Activated CD4-positive, alpha-beta T cell treated with anti-CD3 and anti-CD28 coated beads, Interleukin-2, amount 50 U/mL, for 16 hours (primary cell): ENCODE measurements around the gene MACO1.
"Not testable (repeated sequence)": the region's sequence is repeated elsewhere in the genome, so short reads cannot be mapped to it uniquely, and the experiment has no call there.

Experiments
- DNase-seq: peaks from one replicate; pipeline ENCODE4 v3.0.0-alpha.2; 2020

The MACO1 gene

DNA sequence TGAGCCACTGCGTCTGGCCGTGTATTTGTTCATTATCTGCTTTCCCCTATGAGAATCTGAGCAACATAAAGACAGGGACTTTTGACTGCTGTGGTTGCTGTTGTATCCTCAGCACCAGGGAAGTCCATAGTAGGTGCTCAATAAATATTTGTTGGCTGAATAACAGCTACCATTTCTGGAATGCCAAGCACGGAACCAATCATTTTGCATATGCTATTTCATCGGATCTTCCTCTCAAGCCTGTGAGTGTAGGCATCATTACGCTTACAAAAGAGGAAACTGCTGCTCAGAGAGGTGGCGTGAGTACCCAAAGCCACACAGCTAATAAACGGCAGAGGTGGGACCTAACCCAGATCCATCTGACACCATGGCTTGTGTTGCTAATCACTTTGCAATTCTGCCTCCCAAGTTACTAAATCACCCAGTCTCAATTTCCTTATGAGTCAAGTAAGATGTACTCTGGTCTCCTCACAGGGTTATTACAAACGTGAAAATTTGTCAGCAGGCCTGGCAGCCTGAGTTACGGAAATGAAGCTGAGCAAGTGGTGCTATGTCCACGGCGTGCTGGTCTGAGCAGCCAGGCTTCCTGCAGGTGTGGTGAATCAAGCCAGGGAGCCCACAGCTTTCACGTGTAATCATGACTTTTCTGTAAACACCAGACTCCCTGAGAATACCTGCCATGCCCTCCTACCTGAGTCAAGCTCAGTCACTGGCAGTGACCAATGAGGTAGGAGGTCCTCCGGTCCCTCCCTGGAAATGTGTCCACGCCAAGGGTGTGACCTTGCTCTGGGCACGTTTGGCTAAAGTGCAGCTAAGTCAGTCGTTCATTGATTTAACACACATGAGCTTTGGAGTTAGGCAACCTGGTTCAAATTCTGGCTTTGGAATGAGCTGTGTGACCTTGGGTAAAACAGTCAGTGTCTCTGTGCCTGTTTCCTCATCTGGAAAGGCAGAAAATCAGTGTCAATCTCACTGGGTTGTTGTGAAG, 5.3 kb upstream of the MACO1 start:
- DNase-seq, result no peak

DNA sequence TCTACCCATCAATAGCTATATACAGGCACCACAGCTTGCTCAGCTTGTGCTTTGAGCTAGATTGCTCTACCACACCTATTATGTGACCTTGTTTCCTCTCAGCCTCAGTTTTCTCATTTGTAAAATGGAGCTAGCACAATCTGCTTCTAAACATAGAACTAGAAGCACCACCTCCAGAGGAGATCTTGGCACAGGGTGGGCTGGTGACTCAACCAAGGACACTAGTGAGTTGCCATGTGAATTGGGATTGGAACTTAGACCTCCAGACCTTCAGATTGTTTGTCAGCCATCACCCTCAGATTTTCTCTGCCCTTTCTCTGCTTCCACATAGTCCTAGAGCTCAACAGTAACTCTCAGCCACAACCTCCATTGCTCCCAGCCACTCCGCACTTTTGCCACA, 3.0 kb upstream of the MACO1 start:
- no peak for DNase-seq

DNA sequence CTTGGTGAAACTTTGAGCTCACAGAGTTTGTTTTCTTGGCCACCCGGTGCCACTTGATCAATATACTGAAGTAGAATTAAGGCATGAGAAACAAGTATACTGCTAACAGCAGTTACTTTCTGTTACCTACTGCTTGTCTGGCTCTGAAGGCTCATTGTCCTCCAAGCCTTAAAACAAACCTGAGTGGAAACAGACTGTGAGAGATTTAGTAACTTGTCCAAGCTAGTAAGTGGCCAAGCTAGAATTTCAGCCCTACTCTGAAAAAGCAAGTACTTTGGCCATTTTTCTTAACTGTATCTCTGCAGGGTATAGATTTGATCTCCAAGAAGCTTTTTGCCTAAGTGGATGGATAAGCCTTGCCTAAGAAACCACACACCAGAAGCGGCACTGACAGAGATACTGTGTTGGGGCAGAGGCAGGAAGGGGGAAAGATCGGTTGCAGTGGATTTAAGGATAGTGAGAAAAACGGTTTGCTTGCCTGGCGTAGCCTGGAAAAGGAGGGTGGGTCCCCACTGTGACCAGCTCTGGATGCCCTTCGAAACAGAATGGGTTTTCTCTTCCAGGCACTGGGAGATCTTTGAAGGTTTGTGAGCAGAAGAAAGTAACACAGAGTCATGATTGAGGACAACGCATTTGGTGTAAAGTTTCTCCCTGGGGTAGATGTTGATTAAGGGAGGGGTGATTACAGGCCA, 2.1 kb upstream of the MACO1 start:
- DNase-seq, result no peak

DNA sequence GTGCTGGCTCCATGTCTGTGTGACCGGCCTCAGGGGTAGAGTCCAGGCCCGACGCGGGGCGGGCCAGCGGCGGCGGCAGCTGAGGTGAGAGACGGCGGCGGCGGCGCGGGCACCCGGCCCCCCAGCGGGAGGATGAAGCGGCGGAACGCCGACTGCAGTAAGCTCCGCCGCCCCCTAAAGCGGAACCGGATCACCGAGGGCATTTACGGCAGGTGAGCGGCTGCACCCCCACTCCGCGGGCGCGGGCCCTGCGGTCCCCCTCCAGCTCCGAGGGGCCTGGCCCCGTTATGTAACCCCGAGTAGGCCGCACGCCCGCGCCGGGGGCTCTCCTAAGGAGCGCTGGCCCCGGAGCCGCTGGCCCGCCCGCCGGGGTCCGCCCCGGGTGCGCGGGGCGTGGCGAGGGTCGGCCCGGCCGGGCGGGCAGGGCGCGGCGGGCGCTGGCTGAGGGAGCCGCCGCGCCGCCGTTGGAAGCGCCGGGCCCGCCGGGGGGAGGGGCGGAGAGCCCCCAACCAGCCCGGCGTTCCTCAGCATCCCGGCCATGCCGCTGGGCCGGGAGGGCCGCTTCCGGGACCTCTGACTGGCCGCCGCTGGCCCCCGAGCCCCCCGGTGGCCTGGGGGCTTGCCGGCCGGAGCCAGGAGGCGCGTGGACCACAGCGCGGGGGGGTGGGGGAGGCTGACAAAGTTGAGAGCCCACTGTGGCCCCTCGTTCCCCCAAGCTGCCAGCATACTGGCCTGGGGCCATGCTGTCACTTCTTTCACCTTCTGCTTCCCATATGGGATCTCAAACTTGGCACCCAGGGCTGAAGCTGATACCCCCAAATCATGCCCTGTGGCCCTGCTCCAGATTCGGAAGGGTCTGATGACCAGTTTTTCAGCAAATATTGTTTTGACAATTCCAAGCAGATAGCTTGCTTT, 527 bp downstream of the MACO1 start:
- no peak for DNase-seq

DNA sequence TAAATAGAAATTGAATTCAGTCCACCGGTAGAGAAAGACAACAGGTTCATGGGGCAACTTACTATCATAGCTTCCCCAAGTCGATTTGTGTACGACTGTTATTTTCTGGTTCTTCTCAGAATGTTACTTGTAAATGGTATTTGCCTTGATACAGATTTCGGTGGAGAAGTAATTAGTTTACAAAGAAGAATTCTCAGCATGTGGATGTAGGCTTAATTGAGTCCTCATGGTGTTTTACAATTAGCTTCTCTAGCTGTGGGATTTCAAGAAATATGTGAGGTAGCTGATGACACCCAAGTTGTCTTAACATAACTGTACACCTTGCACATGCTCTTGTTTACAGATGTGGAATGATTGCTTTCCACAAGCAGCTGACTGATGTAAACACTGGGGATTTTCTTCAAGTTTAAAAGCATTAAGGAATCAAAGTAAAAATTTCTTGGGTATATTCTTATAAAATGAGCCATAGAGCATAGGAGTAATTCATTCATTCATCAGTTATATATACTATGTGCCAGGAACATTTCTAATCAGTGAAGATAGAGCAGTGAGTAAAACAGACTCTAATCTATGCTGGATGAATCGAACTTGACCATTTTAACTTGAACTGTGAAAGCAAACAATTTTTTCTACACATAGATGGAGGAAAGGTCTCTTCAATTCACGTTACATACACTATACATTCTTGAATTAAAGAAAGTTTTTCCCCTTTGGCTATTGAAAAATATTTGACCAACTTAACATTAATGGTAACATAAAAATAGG, 1.4 kb downstream of the MACO1 start:
- no peak for DNase-seq

DNA sequence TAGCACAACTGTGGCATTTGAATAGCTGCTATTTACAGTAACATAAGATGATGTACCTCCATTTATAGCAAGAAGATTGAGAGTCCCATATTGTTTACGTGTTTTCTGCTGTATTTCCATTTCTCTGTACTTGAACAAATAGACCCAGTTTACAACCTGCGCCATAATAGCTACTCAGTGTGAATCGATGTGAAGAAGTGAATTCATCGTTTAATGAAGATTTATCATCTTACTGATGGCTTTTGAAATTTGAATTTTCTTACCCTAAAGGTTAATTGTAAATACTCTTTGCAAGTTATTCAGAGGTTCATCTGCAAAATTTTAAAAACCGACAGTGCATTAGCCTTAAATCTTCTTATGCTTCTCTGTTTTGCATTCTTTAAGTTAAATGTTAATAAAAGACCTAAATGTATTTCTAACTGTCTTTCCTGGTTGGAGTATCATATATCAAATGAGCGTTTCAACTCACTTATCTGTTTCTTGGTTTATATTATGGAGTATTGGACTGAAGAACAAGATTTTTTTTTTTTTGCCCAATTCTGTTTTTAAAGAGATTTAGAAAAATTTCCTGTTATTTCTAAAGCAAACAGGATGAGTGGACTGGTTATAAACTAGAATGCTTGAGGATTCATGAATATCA, 2.2 kb downstream of the MACO1 start:
- DNase-seq, result no peak

DNA sequence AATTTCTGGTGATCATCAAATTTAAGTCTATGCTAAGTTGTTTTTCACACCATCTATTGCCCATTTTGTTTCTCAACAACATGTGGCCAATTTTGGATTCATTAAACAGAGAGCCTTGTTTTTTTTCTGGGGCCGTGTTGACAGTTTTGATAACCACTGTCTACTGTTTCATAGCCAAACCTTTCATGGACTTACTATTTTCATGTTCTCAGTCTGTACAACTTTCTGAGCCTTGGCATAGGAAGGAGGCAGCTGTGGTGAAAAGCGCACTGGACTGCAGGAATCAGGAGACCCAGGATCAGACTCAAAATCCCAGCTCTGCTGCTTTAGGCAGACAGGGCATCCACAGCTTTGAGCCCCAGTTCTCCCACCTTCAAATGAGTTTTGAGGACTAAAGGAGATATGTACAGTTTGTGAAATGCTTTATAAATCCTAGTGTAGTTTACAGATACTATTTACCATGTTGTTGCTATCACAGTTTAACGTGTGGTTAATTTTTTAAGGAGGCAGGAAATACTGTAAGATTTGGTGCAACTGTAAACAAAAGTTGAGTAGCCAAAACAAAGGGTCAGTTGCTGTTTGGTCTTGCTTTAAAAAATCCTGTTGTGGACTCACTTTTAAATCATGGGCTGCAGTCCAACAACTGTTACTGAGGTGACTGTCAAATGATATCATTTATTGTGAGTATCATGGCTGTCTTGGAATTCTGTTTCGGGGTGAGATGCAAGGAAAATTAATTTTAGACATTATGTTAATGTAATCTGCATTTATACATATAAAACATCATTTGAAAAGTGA, 2.9 kb downstream of the MACO1 start:
- no peak for DNase-seq

DNA sequence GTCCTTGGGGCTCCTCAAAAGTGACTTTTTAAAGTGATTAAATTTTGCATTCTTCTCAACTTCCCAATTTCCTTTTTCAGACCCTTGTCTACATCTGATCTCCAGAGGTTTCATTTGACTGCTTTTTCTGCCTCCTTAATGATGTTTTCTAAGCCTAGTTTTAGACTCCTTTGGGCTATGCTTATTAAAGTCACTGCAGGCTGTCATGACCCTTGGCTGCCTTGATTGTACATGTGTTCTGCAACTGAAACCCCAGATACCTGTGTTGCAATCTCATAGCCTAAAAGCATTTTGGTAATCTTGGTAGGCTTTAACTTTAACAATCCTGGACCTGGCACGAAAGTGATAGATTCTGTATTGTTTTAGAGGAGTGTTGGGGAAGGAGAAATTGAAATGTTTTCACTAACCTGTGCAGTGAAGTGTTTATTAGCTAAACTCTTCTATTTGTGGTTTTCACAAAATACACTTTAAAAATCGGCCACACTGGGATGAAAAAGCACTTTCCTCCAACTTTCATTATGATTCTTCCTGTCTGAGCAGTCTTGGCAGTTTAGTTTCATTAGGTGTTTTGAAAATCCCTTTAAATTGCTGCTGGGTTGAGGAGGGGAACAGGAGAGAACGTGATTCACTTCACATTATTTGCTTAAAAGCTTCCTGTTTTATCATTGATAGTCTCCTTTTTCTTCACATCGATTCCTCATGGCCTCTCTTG, 4.9 kb downstream of the MACO1 start:
- peak; percentile 57 for DNase-seq

DNA sequence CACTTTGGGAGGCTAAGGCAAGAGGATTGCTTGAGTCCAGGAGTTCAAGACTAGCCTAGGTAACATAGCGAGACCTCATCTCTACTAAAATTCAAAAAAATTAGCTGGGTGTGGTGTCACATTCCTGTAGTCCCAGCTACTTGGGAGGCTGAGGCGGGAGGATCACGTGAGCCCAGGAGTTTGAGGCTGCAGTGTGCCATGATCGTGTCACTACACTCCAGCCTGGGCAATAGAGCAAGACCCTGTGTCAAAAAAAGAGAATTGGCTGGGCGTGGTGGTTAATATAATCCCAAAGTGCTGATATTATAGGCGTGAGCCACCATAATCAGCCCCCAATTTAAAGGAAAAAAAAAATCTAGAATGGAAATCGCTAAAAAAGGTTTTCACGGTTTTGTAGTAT, 7.0 kb downstream of the MACO1 start:
- no peak for DNase-seq

DNA sequence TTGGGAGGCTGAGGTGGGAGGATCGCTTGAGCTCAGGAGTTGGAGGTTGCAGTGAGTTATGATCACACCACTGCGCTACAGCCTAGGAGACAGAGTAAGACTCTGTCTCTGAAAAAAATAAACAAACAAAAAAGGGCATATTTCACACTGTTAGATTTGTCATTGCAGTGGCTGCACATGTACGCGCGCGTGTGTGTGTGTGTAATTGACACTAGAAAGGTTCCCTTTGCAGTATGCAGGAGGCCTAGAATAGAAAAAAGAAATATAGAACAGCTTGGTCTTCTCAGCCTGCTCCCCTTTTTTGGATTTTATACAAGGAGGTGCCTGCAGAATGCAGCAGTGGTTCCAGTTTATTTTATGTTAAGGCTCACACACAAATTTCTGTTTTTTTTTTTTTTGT, 8.6 kb downstream of the MACO1 start:
- no peak for DNase-seq

DNA sequence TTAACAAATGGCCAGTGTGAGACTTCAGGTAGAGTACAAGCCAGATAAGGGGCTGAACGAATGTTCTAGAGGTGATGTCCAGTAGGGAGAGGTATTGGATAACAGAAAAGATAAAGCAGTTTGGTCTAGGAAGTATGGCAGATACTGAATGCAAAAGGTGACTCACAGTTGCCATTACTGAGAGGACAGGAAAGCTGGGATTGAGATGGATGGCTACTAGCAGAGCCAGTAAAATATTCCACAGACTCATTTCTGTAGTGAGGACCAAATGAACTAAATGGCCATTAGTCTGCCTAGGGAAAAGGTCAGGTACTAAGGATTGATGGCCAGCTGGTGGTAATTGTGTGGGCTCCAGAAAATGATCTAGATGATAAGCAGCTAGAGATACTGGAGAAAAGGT, 11.5 kb downstream of the MACO1 start:
- no peak for DNase-seq

DNA sequence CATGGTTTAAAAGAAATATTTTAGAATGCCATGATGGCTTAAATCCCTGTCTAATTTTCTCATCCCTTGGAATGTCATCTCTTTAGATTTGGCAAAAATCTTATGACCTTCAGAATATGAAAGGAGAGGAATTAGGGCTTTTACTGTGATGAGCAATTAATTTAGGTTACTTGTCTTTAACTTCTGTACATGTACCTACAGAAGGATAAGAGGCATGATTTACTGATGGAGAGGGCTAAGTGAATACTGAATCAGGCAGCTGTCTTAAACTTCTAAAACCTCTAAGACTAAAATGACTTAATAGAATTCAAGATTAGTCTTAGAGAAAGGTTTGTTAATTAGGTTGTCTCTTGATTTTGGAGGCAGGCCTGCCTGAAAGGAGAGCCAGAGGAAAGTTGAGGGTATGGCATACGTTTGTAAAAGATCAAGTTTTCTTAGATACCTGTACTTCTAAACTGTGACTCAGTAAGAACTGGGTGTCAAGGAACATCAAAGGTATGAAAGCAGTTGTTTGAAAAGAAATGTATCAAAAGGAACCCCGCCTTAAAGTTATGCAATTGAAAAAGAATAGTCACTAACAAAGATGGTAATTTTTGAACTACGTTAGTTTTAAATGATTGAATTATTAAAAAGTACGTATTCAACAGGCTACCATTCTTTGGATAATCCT, 12.5 kb downstream of the MACO1 start:
- DNase-seq, result no peak

DNA sequence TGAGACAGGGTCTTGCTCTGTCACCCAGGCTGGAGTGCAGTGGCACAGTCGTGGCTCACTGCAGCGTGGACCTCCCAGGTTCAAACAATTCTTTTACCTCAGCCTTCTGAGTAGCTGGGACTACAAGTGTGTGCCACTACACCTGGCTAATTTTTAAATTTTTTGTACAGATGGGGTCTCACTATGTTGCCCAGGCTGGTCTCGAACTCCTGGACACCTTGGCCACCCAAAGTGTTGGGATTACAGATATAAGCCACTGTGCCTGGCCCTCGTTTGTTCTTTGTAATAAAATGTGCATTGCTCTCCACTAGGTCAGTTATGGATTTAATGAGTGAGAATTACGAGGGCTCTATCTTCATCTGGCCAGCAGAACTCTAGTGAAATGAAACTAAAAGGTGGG, 13.9 kb downstream of the MACO1 start:
- DNase-seq, result not testable (repeated sequence)

DNA sequence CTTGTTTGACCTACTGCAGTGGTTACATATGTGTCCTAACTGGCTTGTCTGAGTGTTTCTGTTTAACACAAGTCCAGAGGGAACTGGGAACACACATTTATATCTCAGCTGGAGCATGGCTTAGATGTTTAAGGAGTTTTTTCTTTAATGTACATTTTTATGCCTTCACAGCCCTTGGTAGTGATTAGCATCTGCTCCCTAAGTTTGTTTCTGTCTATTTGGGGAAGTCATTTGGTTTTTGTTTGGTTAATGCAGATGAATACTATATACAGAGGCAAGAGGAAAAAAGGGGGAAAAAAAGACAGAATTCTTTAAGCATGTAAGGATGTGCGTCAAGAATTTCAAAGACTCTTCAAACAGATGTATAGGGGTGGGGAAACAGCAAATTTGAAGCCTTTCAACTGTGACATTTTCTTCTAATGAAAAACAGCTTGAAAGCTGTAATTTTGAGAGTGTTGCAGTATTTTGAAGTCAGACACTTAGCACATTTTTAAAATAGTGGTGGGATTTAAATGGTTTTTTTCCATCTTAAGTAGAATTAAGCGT, 15.4 kb downstream of the MACO1 start:
- DNase-seq, result no peak

DNA sequence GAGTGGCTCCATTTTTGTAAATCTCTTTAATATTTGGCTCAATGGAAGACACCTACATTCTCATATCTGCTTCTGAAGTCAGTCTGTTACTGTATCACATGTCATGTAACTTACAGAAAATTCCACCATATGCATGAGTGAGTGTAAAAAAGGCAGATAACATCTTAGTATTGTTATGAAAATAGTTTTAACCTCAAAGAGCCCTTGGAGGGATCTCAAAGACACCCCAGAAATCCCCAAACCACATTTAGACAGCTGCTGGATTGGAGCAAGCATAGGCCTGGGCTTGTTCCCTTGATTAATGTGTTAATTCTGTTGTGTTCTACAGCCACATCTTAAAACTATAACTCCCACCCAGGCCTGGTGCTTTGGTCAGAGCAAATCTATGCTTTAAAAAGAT, 16.9 kb downstream of the MACO1 start:
- DNase-seq, result peak; percentile 49

DNA sequence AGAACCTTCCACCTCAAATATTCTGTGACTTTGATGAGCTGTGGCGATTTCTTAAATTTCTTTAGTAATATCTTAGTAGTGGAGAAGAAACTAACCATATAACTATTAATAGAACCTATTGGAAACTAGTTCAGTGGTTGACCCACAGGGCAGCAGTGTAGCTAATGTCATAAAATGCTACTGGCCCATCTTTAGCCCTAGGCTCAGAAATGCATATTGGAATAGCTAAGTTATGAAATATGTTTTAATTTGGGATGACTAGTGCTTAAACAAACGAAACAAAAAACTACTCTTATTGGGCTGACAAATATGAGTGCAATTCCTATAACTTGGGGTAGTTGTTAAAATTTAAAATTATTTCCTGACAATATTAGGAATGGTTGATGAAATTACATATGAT, 20.2 kb downstream of the MACO1 start:
- no peak for DNase-seq

DNA sequence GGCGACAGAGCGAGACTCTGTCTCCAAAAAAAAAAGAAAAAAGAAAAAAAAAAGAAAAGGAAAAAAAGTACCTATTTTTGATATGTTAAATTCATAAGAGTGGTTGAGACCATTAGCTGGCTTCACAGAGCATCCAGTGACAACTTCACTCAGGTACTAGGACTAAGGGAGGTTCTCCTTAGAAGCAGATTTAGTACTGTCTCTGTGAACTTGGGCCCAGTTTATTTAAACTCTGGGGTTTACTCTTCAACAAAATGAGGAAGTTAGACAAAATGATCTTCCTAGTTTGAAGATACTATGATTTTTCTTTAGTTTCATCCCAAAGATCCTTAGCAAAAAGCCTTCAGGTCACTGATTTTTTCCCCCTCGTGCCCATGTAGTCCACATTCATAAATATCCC, 21.2 kb downstream of the MACO1 start:
- no peak for DNase-seq

DNA sequence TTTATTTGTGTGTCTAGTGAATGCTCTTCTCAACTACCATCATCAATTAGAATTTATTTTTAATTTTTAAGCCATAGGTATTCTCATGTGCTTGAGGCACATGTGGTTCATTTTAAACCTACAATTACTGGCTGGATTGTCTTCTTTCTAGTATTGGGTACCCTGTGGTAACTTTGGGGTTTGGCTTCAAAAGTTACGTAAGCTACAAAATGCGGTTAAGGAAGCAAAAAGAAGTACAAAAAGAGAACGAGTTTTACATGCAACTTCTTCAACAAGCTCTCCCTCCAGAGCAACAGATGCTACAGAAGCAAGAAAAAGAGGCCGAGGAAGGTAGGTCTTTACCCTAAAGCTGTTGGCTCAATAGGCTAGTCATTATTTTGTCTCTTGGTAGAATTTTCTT, 25.8 kb downstream of the MACO1 start:
- DNase-seq, result no peak

DNA sequence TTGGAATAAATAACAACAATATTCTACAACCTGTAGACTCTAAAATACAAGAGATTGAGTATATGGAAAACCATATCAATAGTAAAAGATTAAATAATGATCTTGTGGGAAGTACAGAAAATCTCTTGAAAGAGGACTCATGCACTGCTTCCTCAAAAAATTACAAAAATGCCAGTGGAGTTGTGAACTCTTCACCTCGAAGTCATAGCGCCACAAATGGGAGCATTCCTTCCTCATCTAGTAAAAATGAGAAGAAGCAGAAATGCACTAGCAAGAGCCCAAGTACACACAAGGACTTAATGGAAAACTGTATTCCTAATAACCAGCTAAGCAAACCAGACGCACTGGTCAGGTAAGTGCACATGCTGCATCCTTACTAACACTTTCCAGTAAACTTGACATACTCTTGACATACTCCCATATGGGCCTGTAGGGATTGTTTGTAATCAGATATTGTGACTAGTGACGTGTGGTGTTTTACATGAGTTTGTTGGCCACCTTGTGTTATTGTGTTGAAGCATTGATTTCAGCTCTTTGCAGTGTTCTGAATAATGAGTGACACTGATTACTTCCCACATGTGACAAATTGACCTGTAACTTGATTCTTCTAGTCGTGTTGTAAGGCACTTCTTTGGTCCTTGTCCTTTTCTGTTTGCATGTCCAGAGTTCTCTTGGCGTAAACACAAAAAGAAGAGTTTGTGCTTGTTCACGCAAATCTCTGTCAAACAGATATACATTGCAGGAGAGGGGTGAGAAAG, 28.0 kb downstream of the MACO1 start:
- DNase-seq, result no peak
